ENCODE results near the gene FBXL20. TPM values are rescaled to one million over a fixed set of nuclear protein-coding genes. Genes with fewer than 3 reads are reported as not detected.

FBXL20 gene
- total RNA-seq, 1 experiment from 2014 or later, result 20.2 TPM

GRCh38 chr17:39243155-39243554 lies 158.3 kb downstream of the FBXL20 start:
- ChIA-PET POLR2A (ENCODE audit: unreplicated experiment) (interaction anchor here (0.6 kb wide), 1 partner anchor 146 kb away, joined by 4 read pairs; no protein-coding TSS in a partner anchor), CTCF (interaction anchor here (0.6 kb wide), 1 partner anchor 90 kb away, joined by 3 read pairs; no protein-coding TSS in a partner anchor)
- H3K4me2 ChIP-seq, result no peak overlapping the region
- H3K9me2 ChIP-seq (ENCODE audit: insufficient read depth), result no peaks in the 10 kb centered on the region
- no peak for DNase-seq
- H4K20me1 ChIP-seq (ENCODE audit: insufficient read depth), result no peaks in the 10 kb centered on the region
- H3F3A ChIP-seq (ENCODE audit: insufficient read depth, low read depth), result peaks cover 13% of the 10 kb centered on the region
- H3K36me3 ChIP-seq (ENCODE audit: low read depth), result no peaks in the 10 kb centered on the region
- H3K27me3 ChIP-seq (ENCODE audit: insufficient read depth, low read depth), result no peaks in the 10 kb centered on the region
- no peak for TF ChIP-seq EZH2 (IDR thresholded peaks at IDR 0.05; ENCODE audit: low read depth)
- no peak for TF ChIP-seq CTCF (conservative IDR thresholded peaks at IDR 0.05)
- no peak overlapping the region for H3K4me3 ChIP-seq
- H3K9me3 ChIP-seq (ENCODE audit: insufficient read depth, low read depth), result no peaks in the 10 kb centered on the region
- no TSS peak for BruUV-seq (replicated peaks)
- H3K79me2 ChIP-seq (ENCODE audit: low read depth), result no peaks in the 10 kb centered on the region
- peaks cover 12% of the 10 kb centered on the region for H3K4me1 ChIP-seq (replicated peaks; ENCODE audit: insufficient read depth)
- no peak overlapping the region for H2AFZ ChIP-seq
- intact Hi-C loops (cut with micrococcal nuclease; ENCODE audit: unreplicated experiment), result loop anchor here (5.0 to 10.0 kb wide), 3 partner anchors 91 to 568 kb away; partner anchors contain the start of genes EPOP and PLXDC1
- H3K27ac ChIP-seq, result no peak overlapping the region

- no TSS peak for BruUV-seq (replicated peaks)
- ChIA-PET CTCF (no interaction called here), POLR2A (ENCODE audit: unreplicated experiment) (no interaction called here)
- H3F3A ChIP-seq (ENCODE audit: insufficient read depth, low read depth), result peaks cover 14% of the 10 kb centered on the region
- no peak overlapping the region for H3K27ac ChIP-seq
- peaks cover 13% of the 10 kb centered on the region for H3K4me1 ChIP-seq (replicated peaks; ENCODE audit: insufficient read depth)
- H3K4me2 ChIP-seq, result no peak overlapping the region
- no peak overlapping the region for H2AFZ ChIP-seq
- intact Hi-C loops (cut with micrococcal nuclease; ENCODE audit: unreplicated experiment), result loop anchor here (5.0 to 10.0 kb wide), 3 partner anchors 88 to 566 kb away; partner anchors contain the start of genes EPOP and PLXDC1
- H3K36me3 ChIP-seq (ENCODE audit: low read depth), result no peaks in the 10 kb centered on the region
- H4K20me1 ChIP-seq (ENCODE audit: insufficient read depth), result no peaks in the 10 kb centered on the region
- H3K79me2 ChIP-seq (ENCODE audit: low read depth), result no peaks in the 10 kb centered on the region
- no peaks in the 10 kb centered on the region for H3K9me3 ChIP-seq (ENCODE audit: insufficient read depth, low read depth)
- no peaks in the 10 kb centered on the region for H3K27me3 ChIP-seq (ENCODE audit: insufficient read depth, low read depth)
- no peak overlapping the region for H3K4me3 ChIP-seq
- no peak for TF ChIP-seq CTCF (conservative IDR thresholded peaks at IDR 0.05)
- TF ChIP-seq EZH2 (IDR thresholded peaks at IDR 0.05; ENCODE audit: low read depth), result no peak
- no peak for DNase-seq
- H3K9me2 ChIP-seq (ENCODE audit: insufficient read depth), result no peaks in the 10 kb centered on the region
Observed at GRCh38 chr17:39240631-39241030, 160.8 kb downstream of the FBXL20 start.

- no peaks in the 10 kb centered on the region for H4K20me1 ChIP-seq (ENCODE audit: insufficient read depth)
- H3K79me2 ChIP-seq (ENCODE audit: low read depth), result no peaks in the 10 kb centered on the region
- H3K4me1 ChIP-seq (replicated peaks; ENCODE audit: insufficient read depth), result peaks cover 13% of the 10 kb centered on the region
- H3K27me3 ChIP-seq (ENCODE audit: insufficient read depth, low read depth), result no peaks in the 10 kb centered on the region
- TF ChIP-seq EZH2 (IDR thresholded peaks at IDR 0.05; ENCODE audit: low read depth), result no peak
- TF ChIP-seq CTCF (conservative IDR thresholded peaks at IDR 0.05), result peak; percentile 67
- H3K9me2 ChIP-seq (ENCODE audit: insufficient read depth), result no peaks in the 10 kb centered on the region
- H3K4me2 ChIP-seq, result no peak overlapping the region
- no peak overlapping the region for H3K4me3 ChIP-seq
- no peak overlapping the region for H3K27ac ChIP-seq
- CTCF ChIA-PET, result interaction anchor here (1.2 kb wide), 1 partner anchor 33 kb away, joined by 4 read pairs; no protein-coding TSS in a partner anchor
- intact Hi-C loops (cut with micrococcal nuclease; ENCODE audit: unreplicated experiment), result loop anchor here (1.0 to 10.0 kb wide), 4 partner anchors 32 to 565 kb away; partner anchors contain the start of genes EPOP and PLXDC1
- H2AFZ ChIP-seq, result no peak overlapping the region
- BruUV-seq (replicated peaks), result no TSS peak
- H3K36me3 ChIP-seq (ENCODE audit: low read depth), result no peaks in the 10 kb centered on the region
- DNase-seq, result peak in 1 of 2 experiments; percentile 65
- POLR2A ChIA-PET (ENCODE audit: unreplicated experiment), result interaction anchor here (0.6 kb wide), 1 partner anchor 115 kb away, joined by 3 read pairs; no protein-coding TSS in a partner anchor
- no peaks in the 10 kb centered on the region for H3K9me3 ChIP-seq (ENCODE audit: insufficient read depth, low read depth)
- H3F3A ChIP-seq (ENCODE audit: insufficient read depth, low read depth), result peaks cover 7% of the 10 kb centered on the region
Observed at GRCh38 chr17:39239640-39240314, 161.6 kb downstream of the FBXL20 start.
